Measurements from ENCODE around the gene COL6A2. TPM values are rescaled to one million over a fixed set of nuclear protein-coding genes. Genes with fewer than 3 reads are reported as not detected.

The COL6A2 gene
- 515 TPM for total RNA-seq

GRCh38 chr21:46097336-46098293 lies at the start of gene COL6A2:
Gene COL6A2, plus strand, starts transcription at chr21:46098112.

GRCh38 chr21:46155514-46156377 lies 57.8 kb downstream of the COL6A2 start, which contains the start of gene FTCD:
Gene FTCD, minus strand, starts transcription at chr21:46155579. Its CDS starts 56 bp downstream, at chr21:46155523.

Small RNAs within 50 kb of the gene (small RNA-seq; reads per million reads assigned to genes)
- gene PSMA6P3 (ENCODE audit: low replicate concordance): not detected

Other genes with a start within 250 kb of the COL6A2 start
- gene COL6A1, start 116.3 kb upstream of the COL6A2 start, total RNA-seq: 572 TPM
- 23.6 TPM for gene FTCD, start 57.5 kb downstream of the COL6A2 start, total RNA-seq
- gene SPATC1L, start 86.3 kb downstream of the COL6A2 start, total RNA-seq: 12.6 TPM
- 34.7 TPM for gene LSS, start 130.7 kb downstream of the COL6A2 start, total RNA-seq
- gene MCM3AP, start 187.5 kb downstream of the COL6A2 start, total RNA-seq: 124 TPM
- gene YBEY, start 188.2 kb downstream of the COL6A2 start, total RNA-seq: 18.6 TPM
- gene C21orf58, start 225.8 kb downstream of the COL6A2 start, total RNA-seq: 10.9 TPM
- gene PCNT, start 226.0 kb downstream of the COL6A2 start, total RNA-seq: 80.9 TPM

All from metanephros (tissue), 2 donors.